ENCODE results near the gene NUDT2. TPM values are rescaled to one million over a fixed set of nuclear protein-coding genes. Genes with fewer than 3 reads are reported as not detected.

NUDT2 gene
- total RNA-seq = 23.3 and 32.6 TPM in 2 replicates

GRCh38 chr9:34328987-34329832, at the start of gene NUDT2, which contains the start of gene KIF24:
NUDT2 (plus strand) TSS chr9:34329569; CDS start chr9:34339040, 9,471 bp downstream.
KIF24 (minus strand) TSS chr9:34329268; CDS start chr9:34311346, 17,922 bp downstream.

GRCh38 chr9:34376596-34377403, 47.4 kb downstream of the NUDT2 start, which contains the start of gene MYORG:
MYORG (minus strand) TSS chr9:34376898; CDS start chr9:34372943, 3,955 bp downstream.

Other genes with a start within 250 kb of the NUDT2 start
- gene DCAF12, start 202.9 kb upstream of the NUDT2 start, total RNA-seq = 18.7 and 23.4 TPM in 2 replicates
- gene UBAP1, start 150.5 kb upstream of the NUDT2 start, total RNA-seq = 25.7 TPM in 2 replicates
- 0.86 and 0.87 TPM in 2 replicates for gene KIF24, start 301 bp upstream of the NUDT2 start, total RNA-seq
- gene MYORG, start 47.3 kb downstream of the NUDT2 start, total RNA-seq = 0.86 and 1.2 TPM in 2 replicates
- 3.1 and 3.9 TPM in 2 replicates for gene FAM219A, start 129.0 kb downstream of the NUDT2 start, total RNA-seq
- 0.11 TPM in 1 of 2 replicates, not detected in the other for gene DNAI1, start 129.2 kb downstream of the NUDT2 start, total RNA-seq
- gene ENHO, start 193.4 kb downstream of the NUDT2 start, total RNA-seq = not detected in 2 replicates